CMK (cell line): ENCODE data around the gene BEST4.
"Not testable (repeated sequence)": the region's sequence is repeated elsewhere in the genome, so short reads cannot be mapped to it uniquely, and the experiment has no call there.

ENCODE experiments used
- DNase-seq: peaks from one replicate; pipeline ENCODE4 v3.0.0-alpha.2; 2010; ENCODE audit warnings: low read depth

Gene BEST4

GRCh38 chr1:44788120-44788860 lies at the start of gene BEST4:
BEST4 (minus strand) TSS chr1:44788170; CDS start chr1:44787705, 465 bp downstream.
- DNase-seq = no peak

DNA sequence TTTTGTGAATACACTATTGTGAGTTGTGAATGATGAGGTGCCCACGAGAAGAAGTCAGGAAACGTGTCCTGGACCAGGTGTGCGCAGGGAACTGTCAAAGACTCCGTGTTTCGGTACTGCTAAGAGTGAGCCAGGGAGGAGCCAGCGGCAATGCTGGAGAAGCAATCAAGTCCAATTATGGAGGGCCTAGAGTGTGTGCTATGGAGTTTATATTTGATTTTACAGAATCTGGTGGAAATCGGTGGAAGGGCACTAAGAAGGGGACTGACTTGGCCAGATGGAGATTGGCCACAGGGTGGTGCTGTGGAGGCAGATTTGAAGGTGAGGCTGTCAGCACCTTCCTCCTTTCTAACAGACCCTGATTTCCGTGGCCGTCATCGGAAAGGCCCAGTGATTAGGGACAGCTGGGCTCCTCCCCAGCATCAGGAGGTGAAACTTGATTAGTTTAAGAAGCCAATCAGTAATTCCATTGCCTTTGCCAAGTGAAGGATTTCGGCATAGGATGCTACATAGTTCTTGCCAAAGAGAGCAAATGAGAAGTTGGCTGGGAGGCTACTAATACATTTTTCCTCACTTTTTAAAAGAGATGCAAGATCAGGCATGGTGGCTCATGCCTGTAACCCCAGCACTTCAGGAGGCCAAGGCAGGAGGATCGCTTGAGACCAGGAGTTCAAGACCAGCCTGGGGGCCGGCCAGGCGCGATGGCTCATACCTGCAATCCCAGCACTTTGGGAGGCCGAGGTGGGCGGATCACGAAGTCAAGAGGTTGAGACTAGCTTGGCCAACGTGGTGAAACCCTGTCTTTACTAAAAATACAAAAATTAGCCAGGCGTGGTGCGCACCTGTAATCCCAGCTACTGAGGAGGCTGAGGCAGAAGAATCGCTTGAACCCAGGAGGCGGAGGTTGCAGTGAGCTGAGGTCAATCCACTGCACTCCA lies 48.0 kb upstream of the BEST4 start:
- DNase-seq = peak; percentile 60

GRCh38 chr1:44834328-44834727 lies 46.4 kb upstream of the BEST4 start:
- no peak for DNase-seq

GRCh38 chr1:44832056-44832705 lies 44.2 kb upstream of the BEST4 start:
- DNase-seq = no peak

DNA sequence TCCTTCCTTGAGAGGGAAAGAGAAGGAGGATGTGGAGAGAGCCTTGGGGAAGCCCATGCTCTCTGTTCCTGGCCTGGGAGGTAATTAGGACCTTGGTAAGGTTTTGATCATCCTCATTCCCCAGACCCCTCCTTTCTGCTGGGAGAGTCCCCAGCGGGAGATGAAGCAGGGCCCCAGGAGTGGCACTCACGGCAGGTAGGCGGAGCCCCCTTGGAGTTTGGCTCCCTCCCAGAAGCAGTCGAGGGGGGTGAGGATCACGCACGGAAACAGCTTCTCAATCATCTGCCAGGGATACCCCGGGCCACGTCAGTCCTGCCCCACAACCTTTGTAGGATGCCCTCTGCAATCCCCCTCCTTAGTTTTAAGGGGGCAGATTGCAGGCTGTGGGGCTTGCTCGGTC lies 43.5 kb upstream of the BEST4 start:
- DNase-seq = no peak

DNA sequence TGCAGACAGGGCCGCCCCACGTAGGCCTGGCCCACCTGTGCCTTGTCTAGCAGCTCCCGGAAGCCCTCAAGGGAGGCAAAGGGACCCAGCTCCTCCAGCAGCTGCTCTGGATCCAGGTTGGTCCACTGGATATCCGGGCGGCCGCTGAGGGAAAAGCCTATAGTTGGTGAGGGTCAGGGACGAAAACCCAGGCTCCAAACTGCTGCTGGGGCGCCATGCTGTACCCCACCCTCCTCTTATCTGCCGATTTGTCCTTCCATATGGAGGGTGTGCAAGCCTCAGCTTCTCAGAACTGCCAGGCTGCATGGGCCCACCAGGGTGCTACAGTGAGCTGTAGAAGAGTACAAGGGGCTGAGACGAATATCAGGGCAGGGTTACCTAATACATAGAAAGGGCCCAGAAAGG lies 42.9 kb upstream of the BEST4 start:
- no peak for DNase-seq

DNA sequence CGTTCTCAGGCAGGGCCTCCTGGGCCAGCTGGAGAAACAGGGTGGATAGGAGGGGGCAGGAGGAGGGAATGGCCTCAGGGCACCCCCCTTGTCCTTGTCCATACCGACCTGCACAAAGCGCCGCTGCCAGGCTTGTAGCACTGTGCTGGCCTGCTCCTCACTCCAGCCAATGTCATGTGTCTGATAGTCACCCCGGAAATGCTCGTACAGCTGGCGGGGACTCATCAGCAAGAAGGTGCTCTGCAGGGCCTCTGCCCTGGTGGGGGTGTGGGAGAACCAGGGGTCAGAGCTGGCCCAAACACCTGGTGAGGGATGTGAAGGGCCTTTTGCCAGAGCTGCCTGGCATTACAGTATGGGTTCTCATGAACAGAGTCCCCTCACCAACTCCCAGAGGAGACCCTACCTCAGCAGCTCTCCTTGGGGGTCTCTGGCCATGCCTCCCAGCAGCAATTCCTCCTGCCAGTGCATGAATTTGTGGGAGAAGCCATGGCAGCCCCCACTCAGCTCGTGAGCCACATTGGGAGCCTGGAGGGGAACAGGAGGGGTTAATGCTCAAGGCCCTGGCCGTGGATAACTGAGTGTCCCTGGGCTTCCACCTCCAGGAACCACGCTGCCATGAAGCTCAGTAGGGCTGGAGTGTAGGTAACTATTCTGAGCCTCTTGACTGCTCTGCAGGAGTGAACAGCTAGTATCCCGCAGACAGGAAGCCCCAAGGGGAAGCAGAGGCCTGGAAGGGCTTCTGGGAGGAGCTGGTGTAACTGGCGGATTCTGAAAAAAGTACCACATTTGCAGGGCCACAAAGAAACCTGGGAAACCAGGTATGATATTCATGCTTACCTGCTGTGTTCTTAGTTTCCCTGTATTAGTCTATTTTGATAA lies 41.8 kb upstream of the BEST4 start:
- DNase-seq = no peak

- no peak for DNase-seq
Measured at GRCh38 chr1:44828841-44829440, 41.0 kb upstream of the BEST4 start.

DNA sequence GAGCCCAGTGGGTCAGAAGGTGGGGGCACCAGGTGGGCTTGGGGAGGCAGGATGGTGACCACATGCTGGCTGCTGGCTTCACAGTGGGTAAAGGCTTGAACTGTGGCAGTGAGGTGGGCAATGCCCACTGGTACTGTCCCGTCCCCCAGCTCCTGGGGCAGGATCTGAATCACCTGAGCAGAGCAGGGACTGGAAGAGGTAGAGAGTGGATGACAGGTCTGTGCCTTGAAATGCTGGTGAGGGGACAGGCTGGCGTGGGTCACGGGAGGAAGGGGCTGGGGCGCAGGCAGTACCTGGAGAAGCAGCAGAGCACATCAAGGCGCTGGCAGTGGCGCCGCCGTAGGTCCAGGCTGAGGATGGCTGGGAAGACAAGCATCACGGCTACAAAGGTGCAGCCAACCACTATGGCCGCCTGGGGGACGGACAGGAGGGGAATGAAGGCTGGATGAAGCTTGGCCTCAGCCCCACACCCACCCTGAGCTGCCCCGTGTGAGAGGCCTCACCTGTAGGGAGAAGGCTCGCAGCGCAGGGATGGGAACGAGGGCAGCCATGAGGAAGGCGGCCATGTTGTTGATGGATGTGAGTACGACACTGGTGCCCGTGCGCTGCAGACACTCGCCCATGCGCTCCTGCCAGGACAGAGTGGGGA lies 40.2 kb upstream of the BEST4 start:
- DNase-seq = no peak

- DNase-seq = no peak
Measured at GRCh38 chr1:44827197-44828002, 39.4 kb upstream of the BEST4 start.

GRCh38 chr1:44826375-44827196 lies 38.6 kb upstream of the BEST4 start:
- DNase-seq = peak; percentile 97

GRCh38 chr1:44824392-44824791 lies 36.4 kb upstream of the BEST4 start:
- not testable (repeated sequence) for DNase-seq

DNA sequence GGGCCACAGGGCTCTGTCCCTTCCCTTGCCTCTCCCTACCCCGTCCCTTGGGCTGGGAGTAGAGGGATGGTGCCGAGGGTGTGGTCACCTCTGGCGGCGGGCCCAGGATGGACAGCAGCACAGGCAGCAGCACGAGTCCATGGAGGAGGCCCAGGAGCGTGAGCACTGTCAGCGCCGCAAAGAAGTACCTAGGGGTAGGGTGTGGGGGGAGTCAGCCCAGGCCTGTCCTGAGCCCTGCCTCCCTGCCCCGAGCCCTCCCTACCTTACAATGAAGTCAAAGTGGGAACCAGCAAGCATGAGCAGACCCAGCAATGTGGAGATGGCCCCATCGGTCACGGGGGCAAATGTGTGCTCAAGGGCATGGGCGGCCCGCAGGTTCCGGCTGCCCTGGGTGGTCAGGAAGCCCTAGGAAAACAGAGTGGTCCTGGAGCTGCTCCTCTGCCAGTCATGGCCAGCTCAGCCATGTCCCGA lies 35.0 kb upstream of the BEST4 start:
- no peak for DNase-seq

- no peak for DNase-seq
Measured at GRCh38 chr1:44822131-44822701, 34.2 kb upstream of the BEST4 start.

GRCh38 chr1:44821240-44821715 lies 33.3 kb upstream of the BEST4 start:
- no peak for DNase-seq

DNA sequence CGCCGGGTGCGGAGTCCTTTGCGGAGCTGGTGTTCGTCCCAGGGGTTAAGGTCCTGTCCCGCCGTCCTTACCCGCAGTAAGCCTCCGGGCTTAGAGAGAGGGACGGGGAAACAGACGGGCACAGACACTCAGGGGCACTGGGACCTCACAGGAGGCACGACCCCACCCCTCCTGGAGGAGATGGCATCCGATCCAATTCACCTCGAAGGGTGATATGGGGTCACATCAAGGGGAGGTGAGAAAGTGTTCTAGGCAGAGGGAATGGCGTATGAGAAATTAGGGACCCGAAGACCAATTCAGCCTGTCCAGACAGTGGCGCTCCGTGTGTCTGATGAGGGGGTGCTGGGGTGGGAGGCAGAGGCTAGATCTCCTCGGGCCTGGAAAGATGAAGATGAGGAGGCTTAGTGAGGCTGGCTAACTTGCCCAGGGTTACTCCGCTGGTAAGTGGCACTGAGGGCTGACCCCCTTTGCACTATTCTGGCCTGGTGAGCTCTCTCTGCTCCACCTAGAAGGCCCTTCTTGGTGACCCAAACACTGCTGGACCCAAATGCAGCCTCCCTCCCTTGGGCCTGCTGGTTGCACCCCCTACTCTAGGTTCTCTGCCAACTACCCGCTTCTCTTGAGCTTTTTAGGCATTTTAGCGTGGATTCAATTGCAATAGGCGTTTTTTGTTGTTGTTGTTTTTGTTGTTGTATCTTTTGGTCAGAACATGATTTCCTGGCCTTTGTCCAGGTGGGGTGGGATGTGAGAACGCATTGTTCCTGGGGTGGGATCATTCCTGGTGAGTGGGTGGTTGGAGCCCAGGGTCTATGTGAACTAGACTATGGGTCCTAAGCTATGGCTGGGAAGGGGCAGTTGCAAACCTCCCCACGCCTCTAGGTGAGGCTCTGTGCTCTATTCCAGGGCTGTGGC lies 32.6 kb upstream of the BEST4 start:
- no peak for DNase-seq
